Hepatocyte (in vitro differentiated cells): ENCODE results near the gene CHI3L2. TPM values are rescaled to one million over a fixed set of nuclear protein-coding genes. Genes with fewer than 3 reads are reported as not detected.

Experiments used
- DNase-seq: peaks from one replicate; pipeline ENCODE4 v3.0.0-alpha.2; 2016; ENCODE audit warnings: low spot score
- H2AFZ ChIP-seq: fragments of 200-600 bp; sonication (generic); 2 replicates; pipeline ENCODE4 v1.6.0; 2016; ENCODE audit warnings: antibody characterized with exemption, mild to moderate bottlenecking
- H3K27ac ChIP-seq: fragments of 200-600 bp; sonication (generic); 2 replicates; pipeline ENCODE4 v1.5.1; 2016; ENCODE audit warnings: mild to moderate bottlenecking
- H3K27me3 ChIP-seq: fragments of 200-600 bp; sonication (generic); 2 replicates; pipeline ENCODE4 v1.6.1; 2016
- H3K36me3 ChIP-seq: fragments of 200-600 bp; sonication (generic); replicated peaks from 2 replicates; pipeline ENCODE4 v1.5.1; 2016; ENCODE audit warnings: low read depth; ENCODE audit not compliant: insufficient read depth
- H3K4me1 ChIP-seq: fragments of 200-600 bp; sonication (generic); 2 replicates; pipeline ENCODE4 v1.5.1; 2016; ENCODE audit warnings: mild to moderate bottlenecking, moderate library complexity; ENCODE audit not compliant: insufficient read depth
- H3K4me2 ChIP-seq: fragments of 200-600 bp; sonication (generic); 2 replicates; pipeline ENCODE4 v1.6.0; 2016
- H3K4me3 ChIP-seq: fragments of 200-600 bp; sonication (generic); 2 replicates; pipeline ENCODE4 v1.5.1; 2016; ENCODE audit warnings: mild to moderate bottlenecking
- H3K79me2 ChIP-seq: fragments of 200-600 bp; sonication (generic); 2 replicates; pipeline ENCODE4 v1.6.0; 2017; ENCODE audit warnings: mild to moderate bottlenecking
- H3K9me2 ChIP-seq: fragments of 200-600 bp; sonication (generic); replicated peaks from 2 replicates; pipeline ENCODE4 v1.6.0; 2017; ENCODE audit warnings: mild to moderate bottlenecking; ENCODE audit not compliant: insufficient read depth
- H3K9me3 ChIP-seq: fragments of 200-600 bp; sonication (generic); 2 replicates; pipeline ENCODE4 v1.5.1; 2016; ENCODE audit warnings: low read depth, mild to moderate bottlenecking
- H4K20me1 ChIP-seq: fragments of 200-600 bp; sonication (generic); 2 replicates; pipeline ENCODE4 v1.6.0; 2016; ENCODE audit warnings: mild to moderate bottlenecking; ENCODE audit not compliant: insufficient read depth, poor library complexity, severe bottlenecking
- CTCF ChIP-seq: fragments of 200-600 bp; sonication (generic); IDR thresholded peaks from 2 replicates; pipeline ENCODE4 v1.5.1; 2016; ENCODE audit warnings: antibody characterized with exemption, mild to moderate bottlenecking; ENCODE audit not compliant: poor library complexity
- EZH2 ChIP-seq: fragments of 200-600 bp; sonication (generic); IDR thresholded peaks from 2 replicates; pipeline ENCODE4 v1.6.1; 2016; ENCODE audit warnings: antibody characterized with exemption, mild to moderate bottlenecking, borderline replicate concordance
- EZH2phosphoT487 ChIP-seq: fragments of 200-600 bp; sonication (generic); IDR thresholded peaks from one replicate; pipeline ENCODE4 v1.6.1; 2018; ENCODE audit warnings: antibody characterized with exemption, mild to moderate bottlenecking, low read depth, moderate library complexity; ENCODE audit not compliant: unreplicated experiment, severe bottlenecking
- WGBS: methylation state at CpG from one replicate; pipeline ENCODE4 v1.1.6; 2016; ENCODE audit warnings: low lambda C conversion rate; ENCODE audit errors: missing lambda C conversion rate; 5-methylcytosine and 5-hydroxymethylcytosine counted together
- polyA plus RNA-seq: library from polyadenylated mRNA; unstranded; fragments of >200 nt; fragmentation: Nextera tagmentation; extraction: Ambion mirVana; gene quantifications from 2 replicates; pipeline ENCODE4 v1.2.1, GENCODE V29; 2016
- small RNA-seq: library from RNA; depleted of rRNA; stranded (forward); fragments of <200 nt; gene quantifications from one replicate; pipeline ENCODE3, GENCODE V24; 2014
- total RNA-seq: library from RNA; depleted of rRNA; stranded (reverse); fragments of >200 nt; gene quantifications from 2 replicates; pipeline ENCODE4 v1.2.3, GENCODE V29; 2014

Gene CHI3L2
- total and polyA plus RNA-seq, 2 experiments from 2014 or later, result 0.24 to 5.7 TPM

DNA sequence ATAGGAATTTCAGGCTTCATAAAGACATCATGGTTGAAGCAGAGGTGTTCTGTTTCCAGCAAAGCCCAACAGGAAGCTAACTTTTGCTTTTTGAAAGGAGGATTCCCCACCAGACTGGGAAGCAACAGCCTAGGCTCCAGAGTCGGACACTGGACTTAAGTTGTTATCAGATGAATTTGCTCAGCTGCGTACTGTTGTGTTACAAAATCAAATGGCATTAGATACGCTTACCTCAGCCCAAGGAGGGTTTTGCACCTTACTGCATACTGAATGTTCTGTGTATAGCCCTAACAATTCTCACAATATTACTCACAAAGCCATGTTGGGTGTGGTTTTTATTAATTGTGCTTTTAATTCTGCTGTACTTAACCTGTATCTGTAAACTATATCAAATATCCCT lies 62.6 kb downstream of the CHI3L2 start:
- no peak overlapping the region for H2AFZ ChIP-seq
- no peak overlapping the region for H3K27ac ChIP-seq
- H3K9me3 ChIP-seq, result no peaks in the 10 kb centered on the region
- H3K9me2 ChIP-seq, result no peaks in the 10 kb centered on the region
- H4K20me1 ChIP-seq, result no peaks in the 10 kb centered on the region
- H3K79me2 ChIP-seq, result no peaks in the 10 kb centered on the region
- no peak overlapping the region for H3K4me3 ChIP-seq
- H3K36me3 ChIP-seq, result no peaks in the 10 kb centered on the region
- H3K4me2 ChIP-seq, result no peak overlapping the region
- WGBS, result 75% methylated on average over 3 of the region's 3 CpGs
- no peaks in the 10 kb centered on the region for H3K27me3 ChIP-seq
- DNase-seq, result no peak
- H3K4me1 ChIP-seq, result peaks cover 12% of the 10 kb centered on the region
- TF ChIP-seq CTCF (no peak), EZH2 (no peak), EZH2phosphoT487 (no peak)

GRCh38 chr1:111290630-111291029 lies 63.1 kb downstream of the CHI3L2 start, which contains the start of gene CHIA:
Gene CHIA (plus strand): TSS chr1:111290851. CDS start chr1:111310468, 19,617 bp downstream.
- Histone ChIP-seq H4K20me1 (no peaks in the 10 kb centered on the region), H3K4me1 (peaks cover 12% of the 10 kb centered on the region), H3K9me2 (no peaks in the 10 kb centered on the region), H3K27me3 (no peaks in the 10 kb centered on the region), H3K79me2 (no peaks in the 10 kb centered on the region), H2AFZ (no peak within 1 kb of the TSS), H3K4me3 (no peak within 1 kb of the TSS), H3K9me3 (no peaks in the 10 kb centered on the region), H3K27ac (no peak within 1 kb of the TSS), H3K36me3 (no peaks in the 10 kb centered on the region), H3K4me2 (no peak within 1 kb of the TSS)
- DNase-seq, result no peak
- no peak for TF ChIP-seq EZH2phosphoT487
- no peak for TF ChIP-seq EZH2
- no peak for TF ChIP-seq CTCF
- WGBS, result 71% methylated on average over 7 of the region's 7 CpGs

Small RNAs within 50 kb of the gene (small RNA-seq; reads per million reads assigned to genes)
- gene AL355816.1, result not detected

Other genes starting within 250 kb of the CHI3L2 start
- 67.6 and 96.1 TPM in 2 replicates for gene DRAM2, start 87.6 kb upstream of the CHI3L2 start, total RNA-seq
- 56.7 and 67.1 TPM in 2 replicates for gene DRAM2, start 87.6 kb upstream of the CHI3L2 start, polyA plus RNA-seq
- gene CEPT1, start 87.5 kb upstream of the CHI3L2 start, total RNA-seq, result 49.0 and 51.7 TPM in 2 replicates
- gene CEPT1, start 87.5 kb upstream of the CHI3L2 start, polyA plus RNA-seq, result 22.3 and 24.2 TPM in 2 replicates
- 7.3 and 7.6 TPM in 2 replicates for gene DENND2D, start 27.1 kb upstream of the CHI3L2 start, total RNA-seq
- 8.3 and 14.3 TPM in 2 replicates for gene DENND2D, start 27.1 kb upstream of the CHI3L2 start, polyA plus RNA-seq
- 0.28 TPM in 1 of 2 replicates, not detected in the other for gene CHIA, start 63.1 kb downstream of the CHI3L2 start, total RNA-seq
- gene CHIA, start 63.1 kb downstream of the CHI3L2 start, polyA plus RNA-seq, result not detected in 2 replicates
- 4.1 and 8.9 TPM in 2 replicates for gene OVGP1, start 200.0 kb downstream of the CHI3L2 start, total RNA-seq
- gene OVGP1, start 200.0 kb downstream of the CHI3L2 start, polyA plus RNA-seq, result 2.5 and 3.7 TPM in 2 replicates
- gene WDR77, start 221.5 kb downstream of the CHI3L2 start, total RNA-seq, result 37.3 and 44.5 TPM in 2 replicates
- gene WDR77, start 221.5 kb downstream of the CHI3L2 start, polyA plus RNA-seq, result 49.2 and 55.3 TPM in 2 replicates
- gene ATP5PB, start 221.8 kb downstream of the CHI3L2 start, total RNA-seq, result 291 and 320 TPM in 2 replicates
- 289 and 309 TPM in 2 replicates for gene ATP5PB, start 221.8 kb downstream of the CHI3L2 start, polyA plus RNA-seq
- gene C1orf162, start 246.3 kb downstream of the CHI3L2 start, total RNA-seq, result 0.72 and 0.90 TPM in 2 replicates
- 0.50 and 0.69 TPM in 2 replicates for gene C1orf162, start 246.3 kb downstream of the CHI3L2 start, polyA plus RNA-seq